ENCODE results near the gene HLF. TPM values are rescaled to one million over a fixed set of nuclear protein-coding genes. Genes with fewer than 3 reads are reported as not detected.

Gene HLF
- total RNA-seq, 1 donor from 2014 or later: 21.4 TPM

- intact Hi-C loops (cut with DNase I): no loop called here
Observed at GRCh38 chr17:55368706-55369105, 103.9 kb downstream of the HLF start.

More at GRCh38 chr17:55368706-55369105, 103.9 kb downstream of the HLF start:
- no peak for ATAC-seq
- DNase-seq (ENCODE audit: low spot score): no peak

Other genes starting within 250 kb of the HLF start
- gene MMD, start 156.9 kb downstream of the HLF start, total RNA-seq: 13.8 TPM
- not detected for gene SMIM36, start 246.5 kb downstream of the HLF start, total RNA-seq

Data from sciatic nerve (tissue), 2 donors.